ENCODE data around the gene CD28.

DNA sequence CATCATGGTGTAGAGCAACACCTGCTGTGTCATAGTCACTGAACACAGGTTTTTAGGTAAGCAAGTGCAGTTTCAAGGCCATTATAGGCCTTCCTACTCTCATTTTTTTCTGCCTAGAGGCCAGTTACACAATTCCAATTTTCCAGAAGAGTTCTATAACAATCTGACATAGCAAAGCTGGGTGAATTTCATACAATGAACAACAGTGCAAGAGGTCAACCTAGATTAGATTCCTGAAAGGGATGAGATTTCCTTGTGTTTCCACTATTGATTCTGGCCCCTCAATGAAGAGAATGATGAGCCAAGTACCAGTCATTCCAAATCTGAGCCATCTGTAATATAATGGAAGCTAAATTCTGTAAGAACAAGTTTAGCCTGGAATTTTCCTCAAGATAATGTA lies 15.3 kb upstream of the CD28 start:
- no peak for TF ChIP-seq POLR2A (IDR thresholded peaks at IDR 0.05)
- TF ChIP-seq, protein P1, sequence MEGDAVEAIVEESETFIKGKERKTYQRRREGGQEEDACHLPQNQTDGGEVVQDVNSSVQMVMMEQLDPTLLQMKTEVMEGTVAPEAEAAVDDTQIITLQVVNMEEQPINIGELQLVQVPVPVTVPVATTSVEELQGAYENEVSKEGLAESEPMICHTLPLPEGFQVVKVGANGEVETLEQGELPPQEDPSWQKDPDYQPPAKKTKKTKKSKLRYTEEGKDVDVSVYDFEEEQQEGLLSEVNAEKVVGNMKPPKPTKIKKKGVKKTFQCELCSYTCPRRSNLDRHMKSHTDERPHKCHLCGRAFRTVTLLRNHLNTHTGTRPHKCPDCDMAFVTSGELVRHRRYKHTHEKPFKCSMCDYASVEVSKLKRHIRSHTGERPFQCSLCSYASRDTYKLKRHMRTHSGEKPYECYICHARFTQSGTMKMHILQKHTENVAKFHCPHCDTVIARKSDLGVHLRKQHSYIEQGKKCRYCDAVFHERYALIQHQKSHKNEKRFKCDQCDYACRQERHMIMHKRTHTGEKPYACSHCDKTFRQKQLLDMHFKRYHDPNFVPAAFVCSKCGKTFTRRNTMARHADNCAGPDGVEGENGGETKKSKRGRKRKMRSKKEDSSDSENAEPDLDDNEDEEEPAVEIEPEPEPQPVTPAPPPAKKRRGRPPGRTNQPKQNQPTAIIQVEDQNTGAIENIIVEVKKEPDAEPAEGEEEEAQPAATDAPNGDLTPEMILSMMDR (IDR thresholded peaks at IDR 0.05): no peak

Measured in vagina (tissue), 2 donors.